ENCODE results near the gene CNTN5. TPM values are rescaled to one million over a fixed set of nuclear protein-coding genes. Genes with fewer than 3 reads are reported as not detected.

The CNTN5 gene
- total RNA-seq, 4 donors from 2014 or later, result 0.51 to 2.3 (median 0.58) TPM; not detected in 1

DNA sequence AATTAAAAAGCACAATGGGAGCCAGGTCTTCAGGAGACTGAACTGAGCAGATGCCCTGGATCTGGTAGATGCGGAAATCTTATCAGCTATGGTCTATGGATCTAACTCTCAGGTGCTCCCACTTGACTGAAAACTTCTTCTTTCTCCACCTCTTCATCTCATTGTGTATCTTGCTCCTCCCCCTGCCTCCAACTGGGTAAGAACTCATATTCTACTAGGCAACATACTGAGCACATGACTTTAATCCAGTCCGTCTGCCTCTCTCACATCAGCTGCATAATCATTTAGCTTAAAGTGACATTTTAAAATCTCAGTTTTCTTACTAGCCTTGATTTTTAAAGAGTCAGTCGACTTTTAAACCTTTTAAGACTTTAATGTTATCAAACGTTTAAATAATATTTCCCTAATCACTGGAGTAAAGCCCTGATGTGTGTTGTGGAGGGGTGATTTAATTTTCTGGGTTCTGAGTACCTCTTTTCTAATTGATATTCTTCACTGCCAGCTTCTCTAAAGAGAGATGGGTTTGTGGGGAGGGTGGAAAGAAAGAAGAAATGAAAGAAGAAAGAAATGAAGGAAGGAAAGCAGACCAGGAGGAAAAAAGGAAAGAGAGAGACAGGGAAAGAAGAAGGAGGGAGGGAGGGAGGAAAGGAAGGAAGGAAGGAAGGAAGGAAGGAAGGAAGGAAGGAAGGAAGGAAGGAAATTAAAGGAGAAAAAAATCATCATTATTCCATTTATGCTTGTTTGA is 1073.5 kb downstream of the CNTN5 start:
- no peaks in the 10 kb centered on the region for H3K27me3 ChIP-seq
- intact Hi-C loops (cut with DNase I; ENCODE audit: low total_unique reads), result loop anchor here (5.0 kb wide), 1 partner anchor 58 kb away; no protein-coding TSS in a partner anchor

GRCh38 chr11:100095809-100096208 is 1075.1 kb downstream of the CNTN5 start:
- Histone ChIP-seq H3K27ac (no peak overlapping the region), H3K4me3 (no peak overlapping the region), H3K27me3 (no peaks in the 10 kb centered on the region), H3K4me1 (no peaks in the 10 kb centered on the region), H3K36me3 (no peaks in the 10 kb centered on the region), H3K9me3 (no peaks in the 10 kb centered on the region)
- intact Hi-C loops (cut with DNase I; ENCODE audit: low total_unique reads), result loop anchor here (5.0 kb wide), 1 partner anchor 34 kb away; no protein-coding TSS in a partner anchor
- TF ChIP-seq POLR2A (IDR thresholded peaks at IDR 0.05), result no peak
- TF ChIP-seq CTCF (IDR thresholded peaks at IDR 0.05), result no peak
- DNase-seq, result no peak

More for the DNA sequence above, 1073.5 kb downstream of the CNTN5 start:
- Histone ChIP-seq H3K36me3 (no peaks in the 10 kb centered on the region), H3K9me3 (no peaks in the 10 kb centered on the region), H3K4me3 (no peak overlapping the region), H3K27ac (no peak overlapping the region), H3K4me1 (no peaks in the 10 kb centered on the region)
- TF ChIP-seq POLR2A (IDR thresholded peaks at IDR 0.05), result no peak
- no peak for TF ChIP-seq CTCF (IDR thresholded peaks at IDR 0.05)
- DNase-seq, result no peak

DNA sequence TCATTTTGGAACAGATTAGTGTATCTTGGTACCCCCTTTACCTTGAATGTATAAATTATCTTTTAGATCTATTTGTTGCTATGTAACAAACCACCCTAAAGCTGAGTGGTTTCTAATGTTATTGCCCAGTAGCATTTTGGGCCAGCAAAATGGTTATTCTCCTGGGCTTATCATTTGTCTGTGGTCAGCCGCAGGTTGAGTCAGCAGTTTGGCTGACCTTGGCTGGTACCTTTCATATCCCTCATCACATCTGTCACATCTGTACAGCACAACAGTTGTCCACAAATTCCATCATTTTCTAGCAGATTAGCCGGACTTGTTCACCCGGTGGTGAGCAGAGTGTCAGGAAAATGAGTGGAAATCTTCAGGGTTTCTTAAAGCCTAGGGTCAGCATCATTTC is 1077.8 kb downstream of the CNTN5 start:
- Histone ChIP-seq H3K27me3 (no peaks in the 10 kb centered on the region), H3K4me3 (no peak overlapping the region), H3K4me1 (no peaks in the 10 kb centered on the region), H3K27ac (no peak overlapping the region), H3K36me3 (no peaks in the 10 kb centered on the region), H3K9me3 (no peaks in the 10 kb centered on the region)
- no peak for DNase-seq
- intact Hi-C loops (cut with DNase I; ENCODE audit: low total_unique reads), result loop anchor here (5.0 kb wide), 1 partner anchor 36 kb away; no protein-coding TSS in a partner anchor
- TF ChIP-seq POLR2A (IDR thresholded peaks at IDR 0.05) (no peak), CTCF (IDR thresholded peaks at IDR 0.05) (no peak)

DNA sequence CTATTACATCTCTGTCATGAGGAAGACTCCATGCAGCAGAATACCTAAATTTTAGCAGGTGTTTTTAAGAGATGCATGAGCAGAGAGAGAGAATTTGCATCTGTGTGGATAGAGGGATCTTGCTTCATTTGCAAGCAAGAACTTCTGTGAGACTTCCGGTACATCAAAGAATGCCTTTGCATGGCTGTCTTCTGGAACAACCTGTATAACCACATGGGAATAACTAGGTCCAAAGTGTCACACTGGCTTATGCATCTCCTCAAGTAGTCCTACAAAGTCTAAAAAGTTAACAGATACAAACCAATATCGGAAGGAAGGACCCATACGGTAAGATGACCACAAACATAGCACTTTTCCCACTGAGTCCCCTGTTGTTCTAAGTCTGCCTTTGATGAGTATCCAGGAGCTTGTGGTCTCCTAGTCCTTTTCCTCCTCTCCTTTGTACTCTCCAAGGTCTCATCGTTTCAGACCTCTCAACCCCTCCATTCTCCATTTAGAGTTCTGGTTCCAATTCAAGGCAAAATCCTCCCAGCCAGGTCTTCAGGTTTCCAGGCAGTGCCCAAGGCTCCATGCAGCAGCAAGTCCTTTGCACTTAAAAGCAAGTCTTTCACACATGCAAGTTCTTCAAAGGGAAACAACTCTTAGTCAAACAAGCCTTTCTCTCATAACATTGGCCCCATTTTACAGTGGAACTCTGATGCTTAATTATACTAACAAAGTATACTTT is 1084.7 kb downstream of the CNTN5 start:
- Histone ChIP-seq H3K4me3 (no peak overlapping the region), H3K27ac (no peak overlapping the region), H3K9me3 (no peaks in the 10 kb centered on the region), H3K4me1 (no peaks in the 10 kb centered on the region), H3K36me3 (no peaks in the 10 kb centered on the region), H3K27me3 (no peaks in the 10 kb centered on the region)
- intact Hi-C loops (cut with DNase I; ENCODE audit: low total_unique reads), result no loop called here
- TF ChIP-seq CTCF (IDR thresholded peaks at IDR 0.05) (no peak), POLR2A (IDR thresholded peaks at IDR 0.05) (no peak)
- DNase-seq, result no peak

DNA sequence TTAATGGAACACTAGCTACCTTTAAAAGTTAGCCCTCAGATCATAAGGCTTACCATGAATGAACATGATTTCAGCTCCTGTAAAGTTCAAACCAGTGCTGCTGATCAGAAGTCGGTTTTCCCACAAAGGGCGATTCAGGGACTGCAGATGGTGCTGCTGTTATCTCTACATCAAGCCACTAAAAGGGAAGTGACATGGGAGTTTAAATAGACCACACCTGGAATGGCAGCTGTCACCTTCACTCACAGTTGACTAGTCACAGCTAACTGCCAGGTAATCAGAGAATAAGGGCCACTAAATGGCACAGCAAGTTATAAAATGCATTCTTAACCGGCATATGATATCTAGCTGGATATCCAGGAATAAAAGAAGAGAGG is 1085.2 kb downstream of the CNTN5 start:
- H3K4me3 ChIP-seq, result no peak overlapping the region
- intact Hi-C loops (cut with DNase I; ENCODE audit: low total_unique reads), result no loop called here
- no peaks in the 10 kb centered on the region for H3K27me3 ChIP-seq
- no peak for DNase-seq
- H3K9me3 ChIP-seq, result no peaks in the 10 kb centered on the region
- no peaks in the 10 kb centered on the region for H3K4me1 ChIP-seq
- H3K27ac ChIP-seq, result no peak overlapping the region
- TF ChIP-seq POLR2A (IDR thresholded peaks at IDR 0.05), result no peak
- no peak for TF ChIP-seq CTCF (IDR thresholded peaks at IDR 0.05)
- H3K36me3 ChIP-seq, result no peaks in the 10 kb centered on the region

Measured in uterus (tissue), 4 donors.